Measurements from ENCODE around the gene EEF1B2.
"Not testable (repeated sequence)": the region's sequence is repeated elsewhere in the genome, so short reads cannot be mapped to it uniquely, and the experiment has no call there.

The EEF1B2 gene

GRCh38 chr2:206164261-206164862, 4.7 kb downstream of the EEF1B2 start:
- peak in 15 of 56 donors; percentile 0 to 74 (median 9) for DNase-seq

DNA sequence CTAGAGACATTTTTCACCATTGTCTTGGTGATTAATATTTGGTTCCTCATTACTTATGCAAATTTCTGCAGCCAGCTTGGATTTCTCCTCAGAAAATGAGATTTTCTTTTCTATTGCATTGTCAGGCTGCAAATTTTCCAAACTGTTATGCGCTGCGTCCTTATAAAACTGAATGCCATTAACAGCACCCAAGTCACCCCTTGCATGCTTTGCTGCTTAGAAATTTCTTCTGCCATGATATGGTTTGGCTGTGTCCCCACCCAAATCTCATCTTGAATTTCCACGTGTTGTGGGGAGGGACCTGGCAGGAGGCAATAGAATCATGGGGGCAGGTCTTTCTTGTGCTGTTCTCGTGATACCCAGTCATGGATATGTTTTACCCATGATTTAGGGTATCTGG, 8.5 kb downstream of the EEF1B2 start:
- not testable (repeated sequence) for DNase-seq

DNA sequence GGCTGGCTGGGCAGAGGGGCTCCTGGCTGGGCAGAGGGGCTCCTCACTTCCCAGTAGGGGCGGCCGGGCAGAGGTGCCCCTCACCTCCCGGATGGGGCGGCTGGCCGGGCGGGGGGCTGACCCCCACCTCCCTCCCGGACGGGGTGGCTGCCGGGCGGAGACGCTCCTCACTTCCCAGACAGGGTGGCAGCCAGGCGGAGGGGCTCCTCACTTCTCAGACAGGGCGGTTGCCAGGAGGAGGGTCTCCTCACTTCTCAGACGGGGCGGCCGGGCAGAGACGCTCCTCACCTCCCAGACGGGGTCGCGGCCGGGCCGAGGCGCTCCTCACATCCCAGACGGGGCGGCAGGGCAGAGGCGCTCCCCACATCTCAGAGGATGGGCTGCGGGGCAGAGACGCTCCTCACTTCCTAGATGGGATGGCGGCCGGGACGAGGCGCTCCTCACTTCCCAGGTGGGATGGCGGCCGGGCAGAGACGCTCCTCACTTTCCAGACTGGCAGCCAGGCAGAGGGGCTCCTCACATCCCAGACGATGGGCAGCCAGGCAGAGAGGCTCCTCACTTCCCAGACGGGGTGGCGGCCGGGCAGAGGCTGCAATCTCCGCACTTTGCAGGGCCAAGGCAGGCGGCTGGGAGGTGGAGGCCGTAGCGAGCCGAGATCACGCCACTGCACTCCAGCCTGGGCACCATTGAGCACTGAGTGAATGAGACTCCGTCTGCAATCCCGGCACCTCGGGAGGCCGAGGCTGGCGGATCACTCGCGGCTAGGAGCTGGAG, 12.1 kb downstream of the EEF1B2 start:
- DNase-seq = not testable (repeated sequence)

- DNase-seq = no peak
Observed at GRCh38 chr2:206173147-206173546, 13.5 kb downstream of the EEF1B2 start.

- no peak for DNase-seq
Observed at GRCh38 chr2:206176121-206176520, 16.4 kb downstream of the EEF1B2 start.

DNA sequence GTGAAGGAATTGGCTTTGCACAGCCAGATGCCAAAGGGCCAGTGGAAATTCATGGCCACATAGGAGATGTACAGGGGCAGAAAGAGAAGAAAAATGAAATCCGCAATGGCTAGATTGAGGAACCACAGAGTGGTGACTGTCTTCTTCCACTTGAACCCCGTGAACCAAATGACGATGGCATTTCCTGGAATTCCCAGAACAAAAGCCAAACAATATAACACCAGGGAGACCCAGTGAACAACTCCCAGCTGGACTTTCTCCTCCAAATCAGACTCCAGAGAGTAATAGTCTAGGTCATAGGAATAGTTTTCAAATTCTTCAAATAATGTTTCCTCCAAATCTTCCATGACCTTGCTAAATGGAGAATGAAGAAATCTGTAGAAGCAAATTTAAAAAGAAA, 17.2 kb downstream of the EEF1B2 start:
- no peak for DNase-seq

DNA sequence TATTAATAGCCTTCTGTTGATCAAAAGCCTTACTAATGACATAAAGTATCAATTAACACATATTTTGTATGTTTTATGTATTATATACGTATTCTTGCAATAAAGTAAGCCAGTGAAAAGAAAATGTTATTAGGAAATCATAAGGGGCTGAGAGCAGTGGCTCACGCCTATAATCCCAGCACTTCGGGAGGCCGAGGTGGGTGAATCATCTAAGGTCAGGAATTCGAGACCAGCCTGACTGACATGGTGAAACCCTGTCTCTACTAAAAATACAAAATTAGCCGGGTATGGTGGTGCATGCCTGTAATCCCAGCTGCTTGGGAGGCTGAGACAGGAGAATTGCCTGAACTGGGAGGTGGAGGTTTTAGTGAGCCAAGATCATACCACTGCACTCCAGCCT, 21.8 kb downstream of the EEF1B2 start:
- DNase-seq = not testable (repeated sequence)

DNA sequence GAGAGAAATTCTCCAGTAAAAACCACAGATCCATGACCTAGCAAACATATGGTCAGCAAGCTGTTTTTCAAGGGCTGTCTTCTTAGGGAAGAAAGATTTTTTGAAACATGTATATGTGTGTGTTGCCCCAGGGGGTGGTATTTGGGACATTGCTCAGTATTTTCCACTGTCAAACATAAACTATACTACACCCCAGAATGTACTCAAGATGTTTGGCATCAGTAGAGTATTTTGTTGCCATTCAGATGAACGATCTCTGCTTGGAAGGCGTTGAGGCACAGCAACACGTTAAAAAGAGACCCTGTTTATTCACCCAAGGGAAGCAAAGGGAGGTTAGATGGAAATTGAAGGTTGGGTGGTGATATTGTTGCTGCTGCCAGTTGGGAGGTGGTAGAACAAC, 30.0 kb downstream of the EEF1B2 start:
- DNase-seq = no peak

DNA sequence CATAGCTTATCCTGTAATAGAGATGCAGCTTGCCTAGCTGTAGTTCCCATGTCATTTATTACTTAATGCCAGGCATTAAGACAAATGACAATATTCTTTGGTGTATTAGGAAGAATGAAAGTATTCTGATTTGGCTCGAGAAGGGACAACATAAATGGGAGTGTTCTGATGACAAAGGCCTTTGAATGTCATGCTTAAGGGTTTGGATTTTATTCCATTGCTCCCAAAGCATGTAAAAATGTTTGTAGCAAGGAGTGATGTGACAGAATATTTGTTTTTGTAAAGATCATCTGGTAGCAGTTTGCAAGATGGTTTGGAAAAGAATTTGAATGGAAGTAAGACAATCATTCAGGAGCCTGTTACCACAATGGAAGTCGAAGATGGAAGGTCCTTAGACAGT, 30.4 kb downstream of the EEF1B2 start:
- no peak for DNase-seq

GRCh38 chr2:206190689-206191088, 31.0 kb downstream of the EEF1B2 start:
- no peak for DNase-seq

DNA sequence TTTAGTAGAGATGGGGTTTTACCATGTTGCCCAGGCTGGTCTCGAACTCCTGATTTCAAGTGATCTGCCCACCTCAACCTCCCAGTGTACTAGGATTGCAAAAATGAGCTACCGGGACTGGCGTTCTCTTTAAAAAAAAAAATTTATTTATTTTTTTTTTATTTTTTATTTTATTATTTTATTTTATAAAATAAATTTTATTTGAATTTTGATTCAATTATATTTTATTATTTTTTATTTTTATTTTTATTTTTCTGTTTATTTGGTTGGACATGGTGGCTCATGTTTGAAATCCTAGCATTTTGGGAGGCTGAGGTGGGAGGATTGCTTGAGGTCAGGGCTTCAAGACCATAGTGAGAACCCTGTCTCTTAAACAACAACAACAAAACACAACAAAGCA, 32.5 kb downstream of the EEF1B2 start:
- no peak for DNase-seq

DNA sequence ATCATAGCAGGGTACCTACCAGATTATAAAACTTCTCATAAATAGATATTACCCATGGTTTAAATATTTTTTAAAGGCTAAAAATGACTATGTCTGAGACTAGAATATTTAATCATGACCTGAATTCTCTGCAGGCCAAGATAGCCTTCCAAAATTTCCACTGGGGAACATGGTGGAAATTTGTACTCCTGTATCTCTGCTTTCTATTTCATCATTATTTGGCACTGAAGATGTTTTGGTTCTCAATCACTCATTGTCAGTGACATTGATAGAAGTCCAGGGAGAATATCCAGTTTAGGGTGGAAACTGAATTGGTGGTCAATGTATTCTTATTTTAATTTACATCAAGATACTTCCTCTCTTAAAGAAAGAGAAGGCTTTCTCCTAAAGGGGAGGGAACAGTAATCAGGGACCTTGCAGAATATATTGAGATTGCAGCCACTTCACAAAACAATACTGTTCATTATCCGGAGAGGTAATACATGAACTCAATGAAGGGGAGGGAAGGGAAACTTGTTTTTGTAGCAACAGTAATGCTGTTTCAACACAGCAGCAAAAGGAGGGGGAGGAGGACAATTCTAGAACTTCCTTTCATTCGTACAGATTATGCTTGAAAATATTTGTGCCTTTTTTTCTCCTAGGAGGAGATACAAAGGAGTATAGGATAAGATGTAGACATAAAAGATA, 34.1 kb downstream of the EEF1B2 start:
- no peak for DNase-seq

DNA sequence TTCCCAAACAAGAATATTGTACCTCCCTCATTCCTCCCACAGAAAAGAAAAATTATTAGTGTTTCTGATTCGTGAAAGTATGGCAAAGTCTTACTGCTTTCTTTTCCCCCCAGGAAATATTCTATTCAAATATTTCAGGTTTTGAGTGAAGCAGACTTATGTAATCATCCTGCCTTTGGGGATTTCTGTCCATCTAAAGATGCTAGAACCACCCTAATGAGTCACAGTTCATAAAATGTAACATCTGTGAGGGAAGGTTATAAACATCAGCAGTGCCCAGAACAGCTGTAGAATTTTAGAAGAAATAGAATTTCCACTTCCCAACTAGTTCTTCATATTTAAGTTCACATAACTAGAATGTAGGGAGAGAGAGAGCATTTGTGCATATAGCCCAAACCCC, 39.0 kb downstream of the EEF1B2 start:
- DNase-seq = no peak

GRCh38 chr2:206201075-206201848, 41.6 kb downstream of the EEF1B2 start:
- no peak for DNase-seq

DNA sequence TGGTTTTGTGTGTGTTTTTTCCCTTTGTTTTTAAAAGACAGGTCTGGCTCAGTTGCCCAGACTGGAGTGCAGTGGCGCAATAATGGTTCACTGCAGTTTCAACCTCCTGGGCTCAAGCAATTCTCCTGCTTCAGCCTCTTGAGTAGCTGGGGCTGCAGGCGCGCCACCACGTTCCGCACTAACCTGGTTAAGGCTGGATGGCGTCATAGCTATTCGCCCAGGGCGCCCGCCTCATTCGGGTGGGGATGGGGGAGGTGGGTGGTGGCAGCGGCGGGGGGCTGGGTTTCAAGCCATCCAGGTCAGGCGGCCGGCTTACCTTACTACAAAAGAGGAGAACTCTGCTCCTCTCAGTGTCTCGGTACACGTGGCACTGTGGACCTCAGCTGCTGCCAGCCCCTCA, 42.8 kb downstream of the EEF1B2 start:
- no peak for DNase-seq

DNA sequence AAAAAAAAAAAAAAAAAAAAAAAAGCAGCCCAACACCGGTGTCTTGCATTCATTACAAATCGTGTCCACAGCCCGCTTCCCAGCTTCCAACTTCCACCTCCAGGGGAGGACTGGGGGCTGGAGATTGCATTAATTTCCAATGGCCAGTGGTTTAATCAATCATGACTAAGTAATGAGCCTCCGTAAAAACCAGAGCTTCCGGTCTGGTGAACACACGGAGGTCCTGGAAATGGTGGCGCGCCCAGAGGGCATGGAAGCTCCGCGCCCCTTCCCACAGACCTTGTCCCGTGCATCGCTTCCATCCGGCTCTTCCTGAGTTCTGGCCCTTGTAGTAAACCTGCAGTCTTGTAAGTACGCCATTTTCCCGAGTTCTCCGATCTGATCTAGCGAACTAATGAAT, 43.6 kb downstream of the EEF1B2 start:
- no peak for DNase-seq

- no peak for DNase-seq
Observed at GRCh38 chr2:206204710-206205109, 45.0 kb downstream of the EEF1B2 start.

DNA sequence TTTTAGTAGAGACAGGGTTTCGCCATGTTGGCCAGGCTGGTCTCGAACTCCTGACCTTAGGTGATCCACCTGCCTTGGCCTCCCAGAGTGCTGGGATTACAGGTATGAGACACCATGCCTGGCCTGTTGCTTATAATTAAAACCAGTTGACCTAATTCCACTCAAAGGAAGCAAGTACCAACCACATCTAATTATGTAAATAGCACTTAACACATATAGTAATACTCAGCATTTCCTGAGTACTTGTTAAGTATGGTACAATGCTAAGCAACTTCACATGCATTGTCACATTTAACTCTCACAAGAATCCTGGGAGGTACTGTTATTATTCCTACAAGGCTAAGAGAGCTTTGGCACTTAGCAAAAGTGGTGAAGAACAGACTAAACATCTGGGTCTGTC, 47.6 kb downstream of the EEF1B2 start:
- DNase-seq = not testable (repeated sequence)

DNA sequence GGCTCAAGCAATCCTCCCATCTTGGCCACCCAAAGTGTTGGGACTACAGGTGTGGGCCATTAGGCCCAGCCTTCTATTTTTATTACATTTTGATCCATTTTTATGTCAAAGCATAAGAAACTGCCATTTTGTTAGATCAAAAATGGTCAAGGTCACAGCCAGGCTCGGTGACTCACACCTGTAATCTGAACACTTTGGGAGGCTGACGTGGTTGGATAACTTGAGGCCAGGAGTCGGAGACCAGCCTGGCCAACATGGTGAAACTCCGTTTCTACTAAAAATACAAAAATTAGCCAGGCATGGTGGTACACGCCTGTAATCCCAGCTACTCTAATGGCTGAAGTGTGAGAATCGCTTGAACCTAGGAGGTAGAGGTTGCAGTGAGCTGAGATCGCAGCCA, 49.2 kb downstream of the EEF1B2 start:
- DNase-seq = no peak

DNA sequence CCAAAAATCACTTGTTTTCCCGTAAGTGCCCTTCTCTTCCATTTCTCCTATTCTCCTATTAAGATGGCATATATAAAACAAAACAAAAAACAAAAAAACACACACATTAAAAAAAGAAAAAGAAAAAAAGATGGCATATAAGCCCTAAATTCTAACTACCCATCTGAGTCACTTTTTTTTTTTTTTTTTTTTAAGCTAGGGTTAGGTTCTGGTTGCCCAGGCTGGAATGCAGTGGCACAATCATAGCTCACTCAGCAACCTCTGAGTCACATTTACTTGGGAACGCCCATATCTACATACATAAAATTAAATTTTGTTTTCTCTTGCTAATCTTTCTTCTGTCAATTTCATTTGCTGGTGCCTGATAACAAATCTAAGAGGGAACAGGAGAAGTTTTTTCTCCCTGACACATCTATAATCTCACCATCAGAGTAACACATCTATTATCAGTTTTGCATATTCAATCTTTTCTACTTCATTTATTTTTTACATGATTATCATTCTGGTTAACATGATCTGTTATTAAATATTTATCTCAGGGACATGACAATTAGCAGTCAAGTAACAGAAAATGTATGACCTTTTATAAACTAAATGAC, 52.1 kb downstream of the EEF1B2 start:
- DNase-seq = no peak

All from amygdala (tissue), 56 donors.